ENCODE measurements around the gene CACNB1. TPM values are rescaled to one million over a fixed set of nuclear protein-coding genes. Genes with fewer than 3 reads are reported as not detected.

CACNB1 gene
- total and polyA plus RNA-seq, 8 donors = 2.4 to 57.2 (median 6.3) TPM

- peaks cover 8 to 9% (median 8%) of the 10 kb centered on the region in 4 donors for H3K36me3 ChIP-seq
- H3K27ac ChIP-seq = peak overlapping the region in 2 of 5 donors; percentile 16 to 61
- H3K4me1 ChIP-seq = peaks cover 15 to 28% (median 25%) of the 10 kb centered on the region in 4 donors
- H3K27me3 ChIP-seq = peaks cover 0 to 31% (median 10%) of the 10 kb centered on the region in 3 donors
- intact Hi-C loops (cut with DNase I; ENCODE audit: low total_unique reads) = loop anchor here (5.0 kb wide), 1 partner anchor 33 kb away; no protein-coding TSS in a partner anchor
- H3K4me3 ChIP-seq = peak overlapping the region; percentile 24 to 47 (median 44)
- WGBS, 5 donors = 0 to 3% (median 3%) methylated on average over 9 to 39 of the region's 39 CpGs
- no peaks in the 10 kb centered on the region for H3K9me3 ChIP-seq
- TF ChIP-seq POLR2AphosphoS5 (IDR thresholded peaks at IDR 0.05) = peak in 1 of 3 donors; percentile 28
- TF ChIP-seq CTCF (IDR thresholded peaks at IDR 0.05) = no peak
- peak; percentile 67 to 94 for DNase-seq
Measured at GRCh38 chr17:39209317-39210092, 12.0 kb upstream of the CACNB1 start.

DNA sequence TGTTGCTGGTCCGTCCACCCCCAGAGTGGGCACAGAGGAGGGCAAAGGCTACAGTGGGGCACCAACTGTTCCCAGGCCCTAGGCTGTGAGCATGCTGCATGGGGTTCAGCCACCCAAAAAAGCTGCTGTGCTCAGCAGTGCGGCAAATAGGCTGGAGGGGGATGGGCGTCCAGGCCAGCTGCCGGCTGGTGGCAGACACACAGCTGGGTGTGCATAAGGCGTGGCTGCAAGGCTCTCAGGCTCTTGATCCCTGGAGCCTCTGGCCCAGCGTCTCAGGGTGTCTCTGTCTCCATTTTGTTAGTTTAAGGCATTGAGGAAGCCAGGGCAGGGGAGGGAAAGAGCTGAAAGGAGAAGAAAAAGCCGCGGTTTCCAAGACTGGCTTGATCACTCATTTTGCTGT is 11.4 kb upstream of the CACNB1 start:
- no peak for TF ChIP-seq POLR2AphosphoS5 (IDR thresholded peaks at IDR 0.05)
- TF ChIP-seq CTCF (IDR thresholded peaks at IDR 0.05) = no peak
- no peak for TF ChIP-seq EP300 (IDR thresholded peaks at IDR 0.05)
- TF ChIP-seq POLR2A (IDR thresholded peaks at IDR 0.05) = no peak
- Histone ChIP-seq H3K27ac (peak overlapping the region in 1 of 5 donors; percentile 61), H3K27me3 (peaks cover 0 to 31% (median 10%) of the 10 kb centered on the region in 3 donors), H3K9me3 (no peaks in the 10 kb centered on the region), H3K36me3 (peaks cover 14 to 15% (median 14%) of the 10 kb centered on the region in 4 donors), H3K4me3 (no peak overlapping the region), H3K4me1 (peaks cover 15 to 28% (median 25%) of the 10 kb centered on the region in 4 donors)
- intact Hi-C loops (cut with DNase I; ENCODE audit: low total_unique reads) = loop anchor here (5.0 kb wide), 1 partner anchor 33 kb away; no protein-coding TSS in a partner anchor
- WGBS, 5 donors = 37 to 58% (median 47%) methylated on average over 5 to 8 of the region's 8 CpGs
- DNase-seq = peak; percentile 36 to 74

GRCh38 chr17:39208136-39208535 is 10.7 kb upstream of the CACNB1 start:
- peaks cover 21 to 22% (median 22%) of the 10 kb centered on the region in 4 donors for H3K36me3 ChIP-seq
- no peak for DNase-seq
- 52 to 69% (median 66%) methylated on average over 3 to 7 of the region's 7 CpGs for WGBS, 5 donors
- peaks cover 15 to 29% (median 25%) of the 10 kb centered on the region in 4 donors for H3K4me1 ChIP-seq
- no peak for TF ChIP-seq CTCF (IDR thresholded peaks at IDR 0.05)
- no peak for TF ChIP-seq POLR2A (IDR thresholded peaks at IDR 0.05)
- H3K27ac ChIP-seq = no peak overlapping the region
- no peaks in the 10 kb centered on the region for H3K9me3 ChIP-seq
- intact Hi-C loops (cut with DNase I; ENCODE audit: low total_unique reads) = loop anchor here (5.0 kb wide), 1 partner anchor 34 kb away; no protein-coding TSS in a partner anchor
- no peak overlapping the region for H3K4me3 ChIP-seq
- peaks cover 0 to 31% (median 10%) of the 10 kb centered on the region in 3 donors for H3K27me3 ChIP-seq

- H3K27ac ChIP-seq = no peak overlapping the region
- H3K36me3 ChIP-seq = peaks cover 40 to 43% (median 41%) of the 10 kb centered on the region in 4 donors
- TF ChIP-seq POLR2AphosphoS5 (IDR thresholded peaks at IDR 0.05) = no peak
- no peak for TF ChIP-seq EP300 (IDR thresholded peaks at IDR 0.05)
- no peak for TF ChIP-seq CTCF (IDR thresholded peaks at IDR 0.05)
- TF ChIP-seq POLR2A (IDR thresholded peaks at IDR 0.05) = no peak
- H3K9me3 ChIP-seq = no peaks in the 10 kb centered on the region
- 76 to 87% (median 84%) methylated on average over 3 of the region's 3 CpGs for WGBS, 5 donors
- intact Hi-C loops (cut with DNase I; ENCODE audit: low total_unique reads) = loop anchor here (5.0 kb wide), 1 partner anchor 37 kb away; no protein-coding TSS in a partner anchor
- peaks cover 25 to 48% (median 37%) of the 10 kb centered on the region in 4 donors for H3K4me1 ChIP-seq
- H3K27me3 ChIP-seq = peaks cover 0 to 10% (median 7%) of the 10 kb centered on the region in 3 donors
- no peak overlapping the region for H3K4me3 ChIP-seq
- DNase-seq = no peak
Measured at GRCh38 chr17:39205112-39205526, 7.7 kb upstream of the CACNB1 start.
